Measurements from ENCODE around the gene MIPOL1.

GRCh38 chr14:37413504-37414003, 215.8 kb downstream of the MIPOL1 start:
- TF ChIP-seq CTCF (IDR thresholded peaks at IDR 0.05) (no peak), EP300 (IDR thresholded peaks at IDR 0.05) (no peak)

All from tibial nerve (tissue), 4 donors.